ENCODE measurements around the gene TTC22.

The TTC22 gene

DNA sequence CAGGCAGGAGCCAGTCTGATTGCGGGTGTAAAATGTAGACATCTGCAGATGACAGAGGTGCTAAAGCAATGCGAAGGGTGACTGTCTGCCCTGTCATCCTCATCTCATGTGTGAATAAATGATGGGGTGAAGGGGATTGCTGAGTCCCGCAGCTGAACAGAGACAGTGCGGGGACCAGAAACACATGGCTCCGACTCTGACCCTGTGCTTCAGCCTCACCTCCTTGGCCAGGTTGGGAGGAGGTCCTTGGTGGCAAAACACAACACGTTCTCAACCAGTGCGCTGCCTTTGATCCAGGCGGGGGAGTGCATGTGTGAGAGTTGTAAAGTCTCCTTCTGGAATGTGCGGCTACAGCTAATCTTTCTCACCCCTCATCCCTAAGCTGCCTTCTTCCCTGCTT lies 32.0 kb upstream of the TTC22 start:
- H3K4me3 ChIP-seq (ENCODE audit: low read depth, low read length) = no peak overlapping the region
- TF ChIP-seq, protein P1, sequence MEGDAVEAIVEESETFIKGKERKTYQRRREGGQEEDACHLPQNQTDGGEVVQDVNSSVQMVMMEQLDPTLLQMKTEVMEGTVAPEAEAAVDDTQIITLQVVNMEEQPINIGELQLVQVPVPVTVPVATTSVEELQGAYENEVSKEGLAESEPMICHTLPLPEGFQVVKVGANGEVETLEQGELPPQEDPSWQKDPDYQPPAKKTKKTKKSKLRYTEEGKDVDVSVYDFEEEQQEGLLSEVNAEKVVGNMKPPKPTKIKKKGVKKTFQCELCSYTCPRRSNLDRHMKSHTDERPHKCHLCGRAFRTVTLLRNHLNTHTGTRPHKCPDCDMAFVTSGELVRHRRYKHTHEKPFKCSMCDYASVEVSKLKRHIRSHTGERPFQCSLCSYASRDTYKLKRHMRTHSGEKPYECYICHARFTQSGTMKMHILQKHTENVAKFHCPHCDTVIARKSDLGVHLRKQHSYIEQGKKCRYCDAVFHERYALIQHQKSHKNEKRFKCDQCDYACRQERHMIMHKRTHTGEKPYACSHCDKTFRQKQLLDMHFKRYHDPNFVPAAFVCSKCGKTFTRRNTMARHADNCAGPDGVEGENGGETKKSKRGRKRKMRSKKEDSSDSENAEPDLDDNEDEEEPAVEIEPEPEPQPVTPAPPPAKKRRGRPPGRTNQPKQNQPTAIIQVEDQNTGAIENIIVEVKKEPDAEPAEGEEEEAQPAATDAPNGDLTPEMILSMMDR (conservative IDR thresholded peaks at IDR 0.05; ENCODE audit: low read depth, low read length) = no peak
- DNase-seq (ENCODE audit: low read depth) = no peak

DNA sequence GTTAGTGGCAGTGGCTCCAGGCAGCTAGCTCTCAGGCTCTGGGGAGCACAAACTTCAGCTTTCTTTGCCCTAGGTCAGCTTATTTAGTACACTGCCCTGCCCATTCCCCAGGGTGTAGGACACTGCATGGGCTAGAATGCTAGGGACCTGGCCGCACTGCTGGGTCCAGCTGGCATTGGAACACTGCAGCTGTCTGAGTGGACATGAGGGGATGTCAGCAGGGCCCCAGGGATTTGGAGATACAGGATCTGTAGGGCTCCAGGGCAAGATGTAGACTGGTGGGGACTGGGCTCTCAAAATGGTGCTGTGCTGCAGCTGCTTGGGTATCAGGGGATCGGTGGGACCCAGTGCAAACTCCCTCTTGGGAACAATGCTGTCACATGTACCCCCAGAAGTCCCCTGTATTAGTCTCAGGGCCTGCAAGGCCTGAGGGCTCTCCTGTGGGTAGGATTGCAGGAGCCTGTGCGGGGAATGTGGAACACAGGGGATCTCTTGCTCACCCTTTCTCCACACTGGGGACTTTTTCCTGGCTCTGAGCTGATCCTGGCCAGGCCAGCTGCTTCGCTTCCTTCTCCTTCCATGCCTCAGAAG lies 25.2 kb upstream of the TTC22 start:
- H3K4me3 ChIP-seq (ENCODE audit: low read depth, low read length) = no peak overlapping the region
- TF ChIP-seq, protein P1 (conservative IDR thresholded peaks at IDR 0.05; ENCODE audit: low read depth, low read length) = no peak
- no peak for DNase-seq (ENCODE audit: low read depth)

DNA sequence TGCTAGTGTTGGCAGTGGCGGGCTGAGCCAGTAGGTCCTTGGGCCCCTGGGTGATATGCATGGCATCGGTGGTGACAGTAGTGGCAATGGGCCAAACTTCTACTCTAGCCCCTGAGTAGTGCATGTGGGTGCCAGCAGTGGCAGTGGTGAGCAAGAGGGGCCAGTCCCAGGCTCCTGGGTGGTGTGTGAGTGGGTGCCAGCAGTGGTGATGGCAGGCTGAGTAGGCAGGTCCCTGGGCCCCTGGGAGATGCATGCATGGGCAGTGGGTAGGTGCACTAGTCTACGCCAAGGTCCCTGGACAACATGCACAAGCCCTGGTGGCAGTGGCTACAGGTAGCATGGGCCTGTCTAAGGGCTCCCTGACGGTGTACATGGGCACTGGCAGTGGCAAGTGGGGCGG lies 24.6 kb upstream of the TTC22 start:
- DNase-seq (ENCODE audit: low read depth) = no peak
- TF ChIP-seq, protein P1 (conservative IDR thresholded peaks at IDR 0.05; ENCODE audit: low read depth, low read length) = no peak
- no peak overlapping the region for H3K4me3 ChIP-seq (ENCODE audit: low read depth, low read length)

DNA sequence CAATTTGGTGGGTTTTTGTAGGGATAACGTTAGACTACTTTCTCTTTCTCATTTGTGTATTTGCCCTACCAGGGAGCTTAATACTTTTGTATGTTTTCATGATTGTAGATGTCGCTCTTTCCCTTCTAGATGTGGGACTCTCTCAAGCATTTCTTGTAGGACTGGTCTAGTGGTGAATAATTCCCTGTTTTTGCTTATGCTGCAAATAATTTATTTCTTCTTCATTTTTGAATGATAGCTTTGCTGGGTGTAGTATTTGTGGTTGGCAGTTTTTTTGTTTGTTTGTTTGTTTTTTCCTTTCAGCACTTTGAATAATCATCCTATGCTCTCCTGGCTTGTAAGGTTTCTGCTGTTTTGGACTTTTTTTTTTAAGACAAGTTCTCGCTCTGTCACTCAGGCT lies 22.5 kb upstream of the TTC22 start:
- no peak overlapping the region for H3K4me3 ChIP-seq (ENCODE audit: low read depth, low read length)
- TF ChIP-seq, protein P1 (conservative IDR thresholded peaks at IDR 0.05; ENCODE audit: low read depth, low read length) = no peak
- DNase-seq (ENCODE audit: low read depth) = no peak

DNA sequence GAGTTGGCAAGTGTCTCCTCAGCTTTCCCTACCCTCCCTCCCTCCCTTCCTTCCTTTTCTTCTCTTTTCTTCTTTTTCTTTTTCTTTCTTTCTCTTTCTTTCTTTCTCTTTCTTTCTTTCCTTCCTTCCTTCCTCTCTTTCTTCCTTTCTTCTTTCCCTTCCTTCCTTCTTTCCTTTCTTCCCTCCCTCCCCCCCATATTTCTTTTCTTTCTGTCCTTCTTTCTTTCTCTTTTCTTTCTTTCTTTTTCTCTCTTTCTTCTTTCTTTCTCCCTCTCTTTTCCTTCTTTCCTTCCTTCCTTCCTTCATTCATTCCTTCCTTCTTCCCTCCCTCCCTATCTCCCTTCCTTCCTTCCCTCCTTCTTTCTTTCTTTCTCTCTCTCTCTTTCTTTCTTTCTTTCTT lies 18.6 kb upstream of the TTC22 start:
- TF ChIP-seq, protein P1 (conservative IDR thresholded peaks at IDR 0.05; ENCODE audit: low read depth, low read length) = no peak
- no peak for DNase-seq (ENCODE audit: low read depth)
- H3K4me3 ChIP-seq (ENCODE audit: low read depth, low read length) = no peak overlapping the region

DNA sequence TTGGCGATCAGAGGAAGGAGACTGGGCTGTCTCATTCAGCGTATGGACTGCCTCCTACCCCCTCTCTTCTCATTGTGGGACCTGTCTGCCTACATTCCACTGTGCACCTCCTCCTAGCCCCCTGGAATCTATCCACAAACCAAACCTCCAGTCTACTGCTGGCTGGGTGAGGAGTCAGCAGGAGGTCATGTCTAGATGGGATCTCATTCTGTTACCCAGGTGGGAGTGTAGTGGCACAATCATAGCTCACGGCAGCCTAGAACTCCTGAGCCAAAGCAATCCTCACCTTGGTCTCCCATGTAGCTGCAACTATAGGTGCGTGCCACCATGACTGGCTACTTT lies 18.0 kb upstream of the TTC22 start:
- no peak overlapping the region for H3K4me3 ChIP-seq (ENCODE audit: low read depth, low read length)
- TF ChIP-seq, protein P1 (conservative IDR thresholded peaks at IDR 0.05; ENCODE audit: low read depth, low read length) = no peak
- DNase-seq (ENCODE audit: low read depth) = no peak

DNA sequence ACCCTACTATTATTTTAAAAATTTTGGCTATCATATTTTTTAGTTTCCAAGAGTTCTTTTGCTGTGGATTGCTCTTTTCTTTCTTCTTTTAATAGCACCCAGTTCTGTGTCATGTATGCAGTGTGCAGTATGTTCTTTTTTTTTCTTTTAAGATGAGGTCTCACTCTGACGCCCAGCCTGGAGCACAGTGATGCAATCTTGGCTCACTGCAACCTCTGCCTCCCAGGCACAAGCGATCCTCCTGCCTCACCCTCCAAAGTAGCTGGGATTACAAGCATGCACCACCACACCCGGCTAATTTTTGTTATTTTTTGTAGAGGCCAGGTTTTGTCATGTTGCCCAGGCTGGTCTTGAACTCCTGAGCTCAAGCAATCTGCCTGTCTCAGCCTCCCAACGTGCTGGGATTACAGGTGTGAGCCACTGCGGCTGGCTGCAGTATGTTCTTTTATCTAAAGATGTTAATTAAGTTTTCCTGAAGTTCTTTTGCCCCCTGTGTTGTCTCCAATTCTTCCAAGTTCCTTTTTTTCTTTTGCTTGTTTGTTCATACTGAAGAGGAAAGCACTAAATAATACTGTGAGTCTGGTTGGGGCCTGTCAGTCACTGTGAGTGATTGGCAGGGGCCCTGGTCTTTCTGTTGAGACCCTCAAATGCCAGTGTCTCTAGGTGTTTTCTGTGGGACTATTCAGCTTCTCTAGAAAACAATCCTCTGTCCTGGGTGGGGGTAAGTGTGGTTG lies 17.5 kb upstream of the TTC22 start:
- H3K4me3 ChIP-seq (ENCODE audit: low read depth, low read length) = no peak overlapping the region
- no peak for DNase-seq (ENCODE audit: low read depth)
- TF ChIP-seq, protein P1 (conservative IDR thresholded peaks at IDR 0.05; ENCODE audit: low read depth, low read length) = no peak
